Measurements from ENCODE around the gene PPP1R27.
"Not testable (repeated sequence)": the region's sequence is repeated elsewhere in the genome, so short reads cannot be mapped to it uniquely, and the experiment has no call there.

Gene PPP1R27

DNA sequence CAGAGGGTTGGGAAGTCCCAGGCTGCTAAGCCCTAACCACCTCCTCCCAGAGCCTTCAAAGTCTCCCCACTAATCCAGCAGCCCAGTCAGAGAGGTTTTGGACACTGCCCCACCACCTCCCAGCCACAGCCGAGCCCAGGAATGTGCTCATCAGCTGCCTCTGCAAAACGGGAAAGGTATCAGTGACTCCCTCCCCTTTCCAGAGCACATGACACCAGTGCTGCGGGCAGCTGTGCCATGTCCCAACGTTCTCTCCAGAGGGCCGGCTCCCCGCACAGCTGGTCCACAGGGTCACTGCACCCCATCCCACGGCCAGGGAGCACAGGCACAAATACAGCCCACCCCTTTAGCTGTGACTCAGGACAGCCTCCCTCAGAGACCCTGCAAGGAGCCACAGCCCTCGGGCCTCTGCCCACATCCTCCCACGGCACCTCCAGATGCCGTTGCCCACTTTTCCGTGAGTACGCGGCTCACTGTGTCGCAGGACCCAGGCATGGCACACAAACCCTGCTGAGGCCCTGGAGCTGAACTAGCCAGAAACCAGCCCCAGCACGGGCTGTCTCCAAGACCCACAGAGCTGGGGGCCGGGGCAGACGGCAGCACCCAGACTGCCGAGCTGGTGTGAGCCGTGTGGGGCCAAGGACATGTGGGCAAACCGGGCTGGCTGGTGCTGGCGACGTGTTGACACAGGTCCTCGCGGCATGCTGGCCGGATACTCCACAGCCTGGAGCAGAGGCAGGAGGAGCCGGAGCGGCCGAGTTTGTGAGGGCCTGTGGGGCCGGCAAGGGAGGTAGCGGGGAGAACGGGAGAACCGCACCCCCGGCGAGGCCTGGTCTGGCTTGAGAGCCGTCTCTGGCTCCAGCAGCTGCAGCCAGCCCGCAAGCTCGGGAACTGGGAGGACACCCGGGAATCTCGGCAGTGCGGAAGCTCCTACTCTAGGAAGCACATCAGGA lies 6.3 kb upstream of the PPP1R27 start:
- peaks cover 0 to 56% (median 34%) of the 10 kb centered on the region in 11 experiments; a peak in 16 of 22 replicates for H4K20me1 ChIP-seq
- H3K4me1 ChIP-seq = peaks cover 31 to 91% (median 66%) of the 10 kb centered on the region in 10 experiments
- no peaks in the 10 kb centered on the region for H3K27me3 ChIP-seq
- no peak for TF ChIP-seq Cebpa-rat (IDR thresholded peaks at IDR 0.05)
- peak overlapping the region in 10 of 11 experiments; percentile 29 to 72 (median 62); a peak in 17 of 22 replicates for H3K9ac ChIP-seq
- H3K4me2 ChIP-seq = peak overlapping the region in 10 of 11 experiments; percentile 0 to 91 (median 76); a peak in 18 of 22 replicates
- H3K36me3 ChIP-seq = peaks cover 38 to 49% (median 40%) of the 10 kb centered on the region in 11 experiments
- H3K9me3 ChIP-seq (replicated peaks in 1 of 11) = no peaks in the 10 kb centered on the region
- H3K4me3 ChIP-seq = peak overlapping the region in 1 of 10 experiments; percentile 14; a peak in 1 of 20 replicates
- H3K27ac ChIP-seq = peak overlapping the region in 9 of 11 experiments; percentile 34 to 98 (median 90); a peak in 17 of 22 replicates

DNA sequence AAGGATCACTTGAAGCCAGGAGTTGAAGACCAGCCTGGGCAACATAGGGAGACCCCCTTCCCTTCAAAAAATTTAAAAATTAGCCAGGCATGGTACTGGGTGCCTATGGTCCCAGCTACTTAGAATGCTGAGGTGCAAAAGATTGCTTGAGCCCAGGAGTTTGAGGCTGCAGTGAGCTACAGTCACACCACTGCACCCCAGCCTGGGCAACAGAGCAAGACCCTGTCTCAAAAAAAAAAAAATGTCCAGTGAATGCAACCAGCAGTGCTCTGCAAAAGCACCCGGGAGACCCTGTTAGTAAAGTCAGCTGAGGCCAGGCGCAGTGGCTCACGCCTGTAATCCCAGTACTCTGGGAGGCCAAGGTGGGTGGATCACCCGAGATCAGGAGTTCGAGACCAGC lies 5.2 kb upstream of the PPP1R27 start:
- peak overlapping the region in 8 of 11 experiments; percentile 64 to 98 (median 92); a peak in 14 of 22 replicates for H3K27ac ChIP-seq
- peaks cover 31 to 99% (median 76%) of the 10 kb centered on the region in 10 experiments for H3K4me1 ChIP-seq
- H3K4me3 ChIP-seq = not testable (repeated sequence)

DNA sequence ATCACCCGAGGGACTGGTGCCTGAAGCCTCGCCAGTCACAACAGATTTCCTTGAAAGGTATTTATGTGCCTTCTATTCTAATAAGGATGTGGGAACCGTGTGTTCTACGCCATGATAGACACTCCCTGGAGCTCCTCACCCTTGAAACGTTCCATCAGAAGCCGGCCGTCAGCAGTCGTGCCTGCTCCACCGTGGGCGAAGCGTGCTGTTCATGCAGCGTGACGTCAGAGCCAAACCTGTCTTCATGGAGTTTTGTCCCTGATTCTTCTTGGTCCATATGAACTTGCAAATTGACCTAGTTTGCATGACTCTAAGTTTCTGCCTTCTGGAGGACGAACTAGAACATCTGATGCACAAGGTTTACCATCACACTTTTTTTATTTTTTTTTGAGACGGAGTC lies 4.5 kb upstream of the PPP1R27 start:
- Histone ChIP-seq H3K9ac (peak overlapping the region in 9 of 11 experiments; percentile 28 to 72 (median 58); a peak in 13 of 22 replicates), H4K20me1 (peaks cover 0 to 38% (median 18%) of the 10 kb centered on the region in 11 experiments; a peak in 15 of 22 replicates), H3K9me3 (replicated peaks in 1 of 11) (no peaks in the 10 kb centered on the region), H3K4me3 (no peak overlapping the region), H3K4me1 (peaks cover 39 to 100% (median 84%) of the 10 kb centered on the region in 10 experiments), H3K4me2 (peak overlapping the region; percentile 29 to 91 (median 75); a peak in 20 of 22 replicates), H3K36me3 (peaks cover 20 to 31% (median 22%) of the 10 kb centered on the region in 11 experiments), H3K27me3 (no peaks in the 10 kb centered on the region), H3K27ac (peak overlapping the region in 9 of 11 experiments; percentile 72 to 98 (median 90); a peak in 18 of 22 replicates)
- no peak for TF ChIP-seq Cebpa-rat (IDR thresholded peaks at IDR 0.05)

More for the DNA sequence above, 5.2 kb upstream of the PPP1R27 start:
- not testable (repeated sequence) for H3K27me3 ChIP-seq; H3K9me3 ChIP-seq (replicated peaks in 1 of 11)
- peaks cover 0 to 45% (median 24%) of the 10 kb centered on the region in 11 experiments; a peak in 15 of 22 replicates for H4K20me1 ChIP-seq
- H3K9ac ChIP-seq = peak overlapping the region in 4 of 11 experiments; percentile 16 to 72 (median 58); a peak in 3 of 22 replicates
- H3K4me2 ChIP-seq = peak overlapping the region in 9 of 11 experiments; percentile 63 to 91 (median 78); a peak in 18 of 22 replicates
- peaks cover 28 to 38% (median 30%) of the 10 kb centered on the region in 11 experiments for H3K36me3 ChIP-seq

DNA sequence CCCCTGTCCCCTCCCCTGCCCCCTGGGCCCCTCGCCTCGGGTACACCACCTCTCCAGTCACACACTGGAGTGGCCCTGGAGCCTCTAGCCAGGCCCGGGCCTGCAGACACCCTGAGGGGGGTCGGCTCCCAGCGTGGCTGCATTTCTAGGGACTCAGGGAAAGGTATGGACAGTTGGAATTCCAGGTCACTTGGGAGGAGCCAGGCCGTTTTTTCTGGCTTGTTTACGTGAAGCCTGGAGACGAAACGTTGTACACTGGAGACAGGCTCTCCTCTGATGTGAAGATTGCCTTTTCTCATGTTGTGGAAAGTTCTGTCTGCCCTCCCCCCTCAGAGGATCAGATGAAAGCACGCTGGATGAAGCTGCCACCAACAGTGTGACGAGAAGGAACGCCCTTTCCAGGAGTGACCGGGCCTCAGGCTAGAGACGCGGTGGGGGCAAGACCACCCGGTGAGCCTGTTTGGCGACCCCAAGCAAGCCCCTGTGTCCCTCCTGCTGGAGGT lies 4.0 kb upstream of the PPP1R27 start:
- peak overlapping the region in 10 of 11 experiments; percentile 15 to 98 (median 88); a peak in 19 of 22 replicates for H3K27ac ChIP-seq
- peaks cover 0 to 33% (median 13%) of the 10 kb centered on the region in 11 experiments; a peak in 15 of 22 replicates for H4K20me1 ChIP-seq
- TF ChIP-seq Cebpa-rat (IDR thresholded peaks at IDR 0.05) = no peak
- no peaks in the 10 kb centered on the region for H3K27me3 ChIP-seq
- H3K36me3 ChIP-seq = peaks cover 15 to 26% (median 17%) of the 10 kb centered on the region in 11 experiments
- H3K4me2 ChIP-seq = peak overlapping the region; percentile 29 to 91 (median 75); a peak in 21 of 22 replicates
- H3K9me3 ChIP-seq (replicated peaks in 1 of 11) = no peaks in the 10 kb centered on the region
- H3K4me3 ChIP-seq = no peak overlapping the region
- H3K9ac ChIP-seq = peak overlapping the region in 9 of 11 experiments; percentile 28 to 72 (median 58); a peak in 13 of 22 replicates
- peaks cover 44 to 100% (median 89%) of the 10 kb centered on the region in 10 experiments for H3K4me1 ChIP-seq

DNA sequence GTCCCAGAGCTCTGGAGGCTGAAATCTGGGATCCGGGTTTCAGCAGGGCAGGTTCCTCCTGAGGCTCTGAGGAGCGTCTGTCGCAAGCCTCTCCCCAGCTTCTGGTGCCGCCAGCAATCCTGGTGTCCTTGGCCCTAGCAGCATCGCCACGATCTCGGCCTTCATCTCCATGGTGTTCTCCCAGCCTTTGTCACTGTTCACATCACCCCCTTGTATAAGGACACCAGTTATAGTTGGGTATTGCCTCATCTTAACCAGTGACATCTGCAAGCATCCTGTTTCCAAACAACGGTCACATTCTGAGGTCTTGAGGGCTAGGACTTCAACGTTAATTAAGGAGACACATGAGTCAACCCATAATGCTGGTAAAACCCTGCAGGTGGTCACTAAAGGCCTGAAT lies 2.8 kb upstream of the PPP1R27 start:
- Histone ChIP-seq H3K27ac (peak overlapping the region in 9 of 11 experiments; percentile 72 to 98 (median 90); a peak in 19 of 22 replicates), H3K36me3 (peaks cover 4 to 14% (median 6%) of the 10 kb centered on the region in 11 experiments; a peak in 21 of 22 replicates), H3K9me3 (replicated peaks in 1 of 11) (no peaks in the 10 kb centered on the region), H4K20me1 (peaks cover 0 to 21% (median 2%) of the 10 kb centered on the region in 11 experiments; a peak in 10 of 22 replicates), H3K4me1 (peaks cover 48 to 96% (median 92%) of the 10 kb centered on the region in 10 experiments), H3K9ac (peak overlapping the region in 9 of 11 experiments; percentile 51 to 86 (median 69); a peak in 15 of 22 replicates), H3K4me3 (no peak overlapping the region), H3K4me2 (peak overlapping the region; percentile 30 to 91 (median 73); a peak in 21 of 22 replicates), H3K27me3 (no peaks in the 10 kb centered on the region)
- peak in 10 of 11 experiments; percentile 29 to 93 (median 89); a peak in 18 of 22 replicates for TF ChIP-seq Cebpa-rat (IDR thresholded peaks at IDR 0.05)

DNA sequence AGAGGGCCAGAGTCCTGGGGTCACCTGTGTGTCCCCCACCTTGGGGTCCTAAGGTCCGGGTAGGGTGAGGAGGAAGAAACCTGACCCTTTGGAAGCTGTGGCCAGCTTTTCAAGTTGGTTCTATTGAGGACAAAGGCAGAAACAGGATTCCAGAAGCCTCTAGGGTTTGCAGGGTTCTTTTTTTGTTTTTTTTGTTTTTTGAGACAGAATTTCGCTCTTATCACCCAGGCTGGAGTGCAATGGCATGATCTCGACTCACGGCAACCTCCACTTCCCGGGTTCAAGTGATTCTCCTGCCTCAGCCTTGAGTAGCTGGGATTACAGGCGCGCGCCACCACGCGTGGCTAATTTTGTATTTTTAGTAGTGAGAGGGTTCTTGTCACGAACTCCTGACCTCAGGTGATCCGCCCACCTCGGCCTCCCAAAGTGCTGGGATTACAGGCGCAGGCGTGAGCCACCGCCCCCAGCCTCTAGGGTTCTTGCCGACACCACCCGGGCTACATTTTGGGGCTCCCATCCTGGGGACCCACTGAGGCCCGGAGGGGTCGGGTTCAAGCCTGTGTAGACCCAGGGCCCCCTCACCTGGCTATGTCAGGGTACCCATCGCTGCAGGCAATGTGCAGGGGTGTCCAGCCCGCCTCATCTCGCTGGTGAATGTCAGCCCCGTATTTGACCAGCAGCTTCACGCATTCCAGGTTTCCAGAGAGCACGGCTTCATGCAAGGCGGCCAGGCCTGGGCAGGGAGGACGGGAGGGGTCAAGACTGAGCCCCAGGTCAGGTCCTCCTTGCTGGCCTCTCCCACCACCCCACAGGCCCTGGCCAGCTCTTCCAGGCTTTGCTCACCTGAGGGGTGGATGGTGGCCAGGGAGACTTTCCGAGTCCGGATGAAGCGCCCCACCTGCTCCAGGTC lies 674 bp downstream of the PPP1R27 start:
- Histone ChIP-seq H3K27ac (peak overlapping the region; percentile 93 to 98 (median 97); a peak in 21 of 22 replicates), H3K4me2 (peak overlapping the region; percentile 88 to 98 (median 93)), H3K9ac (peak overlapping the region; percentile 86 to 97 (median 90)), H3K27me3 (no peaks in the 10 kb centered on the region), H3K36me3 (no peaks in the 10 kb centered on the region; a peak in 1 of 22 replicates), H3K4me1 (peaks cover 59 to 95% (median 88%) of the 10 kb centered on the region in 10 experiments), H3K9me3 (replicated peaks in 1 of 11) (no peaks in the 10 kb centered on the region), H4K20me1 (peaks cover 0 to 13% (median 5%) of the 10 kb centered on the region in 11 experiments; a peak in 6 of 22 replicates), H3K4me3 (peak overlapping the region; percentile 72 to 96 (median 84))
- TF ChIP-seq Cebpa-rat (IDR thresholded peaks at IDR 0.05) = no peak

DNA sequence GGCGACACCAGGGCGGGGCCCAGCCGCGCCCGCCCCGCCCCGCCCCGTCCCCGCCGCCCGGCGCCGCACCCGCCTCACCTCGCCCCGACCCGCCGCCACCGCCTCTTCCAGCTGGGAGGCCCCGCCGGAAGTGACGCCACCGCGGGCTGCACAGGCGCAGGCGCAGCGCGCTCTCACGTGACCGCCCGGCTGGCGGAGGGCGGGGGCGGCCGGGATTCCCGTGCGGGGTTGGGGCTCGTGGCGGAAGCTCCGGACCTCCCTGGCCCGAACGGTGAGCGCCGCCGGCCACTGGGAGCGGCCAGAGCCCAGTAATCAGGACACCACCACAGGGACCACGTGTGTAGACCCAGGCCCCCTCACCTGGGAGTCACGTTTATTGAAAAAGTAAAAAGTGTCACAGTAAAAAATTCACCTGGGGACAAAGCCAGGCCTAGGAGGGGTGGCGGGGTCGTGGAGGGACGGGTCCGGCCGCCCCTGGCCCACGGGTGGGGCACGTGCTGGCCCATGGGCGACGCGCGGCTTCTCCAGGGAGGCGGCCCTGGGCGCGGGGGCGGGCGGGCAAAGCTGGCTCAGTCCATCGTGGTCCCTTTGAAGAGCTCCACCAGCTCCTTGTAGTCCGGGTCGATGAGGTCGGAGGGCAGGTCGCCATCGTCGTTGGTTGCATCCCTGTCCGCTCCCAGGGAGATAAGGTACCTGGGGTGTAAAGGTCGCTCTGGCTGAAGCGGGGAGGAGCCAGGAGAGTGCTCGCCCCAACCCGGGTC lies 1.5 kb downstream of the PPP1R27 start, which contains the start of gene MCRIP1:
TSS of gene MCRIP1 (minus strand) at position 132 of the 761 bp plus-strand sequence. CDS start 8,785 bp downstream, outside the sequence.
- H3K27me3 ChIP-seq = no peaks in the 10 kb centered on the region
- H3K4me3 ChIP-seq = peak within 1 kb of the TSS; percentile 72 to 96 (median 84)
- H3K27ac ChIP-seq = peak within 1 kb of the TSS; percentile 93 to 98 (median 97)
- H4K20me1 ChIP-seq = peaks cover 0 to 19% (median 8%) of the 10 kb centered on the region in 11 experiments; a peak in 9 of 22 replicates
- no peaks in the 10 kb centered on the region; a peak in 1 of 22 replicates for H3K36me3 ChIP-seq
- peak within 1 kb of the TSS; percentile 86 to 97 (median 90) for H3K9ac ChIP-seq
- no peak for TF ChIP-seq Cebpa-rat (IDR thresholded peaks at IDR 0.05)
- peak within 1 kb of the TSS; percentile 91 to 98 (median 97) for H3K4me2 ChIP-seq
- H3K9me3 ChIP-seq (replicated peaks in 1 of 11) = no peaks in the 10 kb centered on the region
- H3K4me1 ChIP-seq = peaks cover 59 to 95% (median 86%) of the 10 kb centered on the region in 10 experiments
